GM03348 (cell line): ENCODE measurements around the gene ZNF84.

Experiments
- DNase-seq: peaks from one replicate; pipeline ENCODE4 v3.0.0; 2012; ENCODE audit warnings: low spot score

Gene ZNF84

GRCh38 chr12:133037207-133038005, at the start of gene ZNF84:
ZNF84 (plus strand) TSS chr12:133037509; CDS start chr12:133041468, 3,959 bp downstream.
- peak; percentile 97 for DNase-seq

GRCh38 chr12:132998741-132999140, 38.6 kb upstream of the ZNF84 start:
- DNase-seq = no peak

GRCh38 chr12:133010657-133011297, 26.5 kb upstream of the ZNF84 start:
- no peak for DNase-seq

DNA sequence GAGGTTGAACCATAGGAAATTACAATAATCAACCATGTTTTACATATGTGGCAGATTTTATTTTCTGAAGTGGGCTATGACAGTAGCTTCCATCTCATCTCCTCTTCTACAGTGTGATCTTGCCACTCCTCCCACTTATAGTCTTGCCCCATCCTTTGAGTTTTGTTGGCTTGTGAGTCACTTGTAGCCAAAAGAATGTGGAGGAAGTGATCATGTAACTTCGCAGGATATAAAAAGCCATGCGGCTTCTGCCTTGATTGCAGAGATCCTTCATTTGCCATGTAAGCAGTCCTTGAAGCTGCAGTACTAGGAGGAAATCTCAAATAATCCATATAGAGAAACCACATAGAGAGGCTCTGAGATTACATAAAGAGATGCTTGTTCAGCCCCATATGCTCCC, 13.7 kb upstream of the ZNF84 start:
- no peak for DNase-seq

GRCh38 chr12:133026996-133027395, 10.3 kb upstream of the ZNF84 start:
- DNase-seq = no peak

- no peak for DNase-seq
These were observed 905 bp downstream of the ZNF84 start for GRCh38 chr12:133038118-133038709.

- DNase-seq = no peak
These were observed 9.4 kb downstream of the ZNF84 start for GRCh38 chr12:133046698-133047097.

- no peak for DNase-seq
These were observed 20.1 kb downstream of the ZNF84 start for GRCh38 chr12:133057446-133057845.

- no peak for DNase-seq
These were observed 21.1 kb downstream of the ZNF84 start for GRCh38 chr12:133058203-133059113.

DNA sequence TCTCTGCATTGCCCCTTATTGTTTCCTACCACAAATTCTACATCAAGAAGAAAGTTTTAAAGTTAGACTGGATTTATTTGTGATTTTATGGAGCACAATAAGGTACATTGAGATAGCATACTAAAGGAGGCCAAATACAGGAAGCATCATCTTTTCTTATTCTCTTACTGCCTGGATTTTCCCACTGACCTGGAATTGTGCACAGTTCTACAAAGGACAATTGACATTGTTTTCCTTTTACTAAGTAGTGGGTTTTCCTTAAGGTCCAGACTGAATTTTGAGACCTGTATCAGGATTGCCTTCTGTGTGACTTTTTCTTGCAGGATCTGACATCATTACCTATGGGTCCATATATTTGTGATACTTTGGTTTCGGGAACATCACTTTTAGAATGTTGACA, 24.6 kb downstream of the ZNF84 start:
- DNase-seq = no peak

- DNase-seq = no peak
These were observed 26.2 kb downstream of the ZNF84 start for GRCh38 chr12:133063556-133063955.

GRCh38 chr12:133073836-133074235, 36.5 kb downstream of the ZNF84 start:
- DNase-seq = no peak

DNA sequence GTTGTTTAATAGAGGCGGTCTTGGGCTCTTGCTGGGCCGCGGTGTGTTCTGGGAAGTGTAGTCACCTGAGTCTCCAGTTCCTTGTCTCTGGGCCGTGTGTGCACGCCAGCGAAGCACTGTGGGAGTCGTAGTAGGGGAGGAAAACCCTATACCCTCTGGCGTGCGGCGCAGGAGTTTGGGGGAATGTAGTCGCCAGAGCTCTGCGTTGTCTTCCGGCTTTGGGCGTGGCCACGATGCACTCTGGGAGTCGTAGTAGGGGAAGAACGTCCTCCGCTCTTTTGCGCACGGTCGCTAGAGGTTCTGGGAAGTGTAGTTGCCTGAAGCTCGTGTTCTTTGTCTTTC, 42.7 kb downstream of the ZNF84 start:
- DNase-seq = peak; percentile 92

GRCh38 chr12:133080368-133081158, 43.3 kb downstream of the ZNF84 start, which contains the start of gene ZNF140:
ZNF140 (plus strand) TSS chr12:133080923; CDS start chr12:133081321, 398 bp downstream.
- peak; percentile 93 for DNase-seq

GRCh38 chr12:133081159-133081780, 44.0 kb downstream of the ZNF84 start:
- DNase-seq = no peak

DNA sequence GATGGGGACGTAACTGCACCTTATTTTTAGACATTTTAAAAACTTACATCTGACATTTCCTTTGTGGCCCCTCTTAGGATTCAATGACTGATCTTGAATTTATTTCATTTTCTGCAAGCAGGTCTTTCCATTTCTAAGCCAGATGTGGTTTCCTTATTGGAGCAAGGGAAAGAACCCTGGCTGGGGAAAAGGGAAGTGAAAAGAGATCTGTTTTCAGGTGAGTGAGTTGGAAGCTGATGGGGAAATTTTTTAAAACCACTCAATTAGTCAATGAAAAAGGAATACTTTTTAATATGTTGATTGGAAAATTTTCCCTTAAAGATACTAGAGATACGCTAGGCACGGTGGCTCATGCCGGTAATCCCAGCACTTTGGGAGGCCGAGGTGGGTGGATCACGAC, 46.0 kb downstream of the ZNF84 start:
- no peak for DNase-seq

DNA sequence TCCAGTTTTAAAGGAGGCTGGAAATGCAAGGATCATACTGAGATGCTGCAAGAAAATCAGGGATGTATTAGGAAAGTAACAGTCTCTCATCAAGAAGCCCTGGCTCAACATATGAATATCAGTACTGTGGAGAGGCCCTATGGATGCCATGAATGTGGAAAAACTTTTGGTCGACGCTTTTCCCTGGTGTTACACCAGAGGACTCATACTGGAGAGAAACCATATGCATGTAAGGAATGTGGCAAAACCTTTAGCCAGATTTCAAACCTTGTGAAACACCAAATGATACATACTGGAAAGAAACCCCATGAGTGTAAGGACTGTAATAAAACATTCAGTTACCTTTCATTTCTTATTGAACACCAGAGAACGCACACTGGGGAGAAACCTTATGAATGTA, 68.3 kb downstream of the ZNF84 start:
- DNase-seq = no peak

DNA sequence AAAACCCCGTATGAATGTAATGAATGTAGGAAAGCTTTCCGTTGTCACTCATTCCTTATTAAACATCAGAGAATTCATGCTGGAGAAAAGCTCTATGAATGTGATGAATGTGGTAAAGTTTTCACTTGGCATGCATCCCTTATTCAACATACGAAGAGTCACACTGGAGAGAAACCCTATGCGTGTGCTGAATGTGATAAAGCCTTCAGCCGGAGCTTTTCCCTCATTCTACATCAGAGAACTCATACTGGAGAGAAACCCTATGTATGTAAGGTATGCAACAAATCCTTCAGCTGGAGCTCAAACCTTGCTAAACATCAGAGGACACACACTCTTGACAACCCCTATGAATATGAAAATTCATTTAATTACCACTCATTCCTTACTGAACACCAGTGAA, 68.9 kb downstream of the ZNF84 start:
- no peak for DNase-seq

DNA sequence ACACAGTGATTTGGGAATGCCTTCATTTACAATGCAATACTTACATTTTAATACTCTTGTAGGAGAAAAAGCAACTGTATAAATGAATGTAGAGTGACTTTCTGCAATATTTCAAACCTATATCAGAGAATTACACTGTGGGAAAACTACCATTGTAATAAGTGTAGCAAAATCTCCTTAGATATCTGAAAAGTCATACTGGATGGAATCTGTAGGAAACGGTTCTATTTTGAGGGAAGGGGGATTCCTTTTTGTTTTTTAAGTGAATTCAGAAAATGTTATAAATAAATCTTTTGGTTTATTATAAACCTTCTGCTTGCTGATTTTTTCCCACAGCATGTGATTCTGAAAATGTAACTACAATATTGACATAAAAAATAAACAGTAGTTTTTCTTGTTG, 69.8 kb downstream of the ZNF84 start:
- DNase-seq = no peak

DNA sequence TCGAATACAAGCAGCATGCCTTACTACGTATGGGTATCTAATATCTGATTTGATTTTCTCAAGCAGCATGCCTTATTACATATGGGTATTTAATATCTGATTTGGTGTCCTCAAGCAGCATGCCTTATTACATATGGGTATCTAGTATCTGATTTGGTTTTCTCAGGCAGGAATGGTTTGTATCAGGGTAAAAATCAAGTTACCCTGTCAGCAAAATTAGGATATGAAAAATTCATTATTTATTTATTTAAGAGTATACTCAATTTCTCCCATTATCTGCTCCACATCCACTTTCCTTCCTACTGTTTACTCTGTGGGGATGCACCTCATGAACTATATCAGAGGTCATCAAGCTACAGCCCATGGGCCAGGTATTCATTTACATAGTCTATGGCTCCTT, 70.8 kb downstream of the ZNF84 start:
- no peak for DNase-seq
